NCI-H82 treated with DMSO at 0.1 percent for 48 hours (cell line): ENCODE measurements around the gene DAW1.
"Not testable (repeated sequence)": the region's sequence is repeated elsewhere in the genome, so short reads cannot be mapped to it uniquely, and the experiment has no call there.

Experiments used
- DNase-seq: peaks from one replicate; lab custom pipeline; 2025; ENCODE audit not compliant: unreplicated experiment; lab: John Stamatoyannopoulos, UW

The DAW1 gene

GRCh38 chr2:227908266-227909054 is 37.0 kb downstream of the DAW1 start:
- DNase-seq = no peak

GRCh38 chr2:227914362-227914761 is 42.9 kb downstream of the DAW1 start:
- DNase-seq = no peak

- no peak for DNase-seq
Observed at GRCh38 chr2:227921648-227922047, 50.2 kb downstream of the DAW1 start.

- no peak for DNase-seq
Observed at GRCh38 chr2:227932001-227932400, 60.6 kb downstream of the DAW1 start.

GRCh38 chr2:227932403-227932802 is 61.0 kb downstream of the DAW1 start:
- DNase-seq = no peak

GRCh38 chr2:227933884-227934283 is 62.5 kb downstream of the DAW1 start:
- DNase-seq = peak; percentile 15

- DNase-seq = not testable (repeated sequence)
Observed at GRCh38 chr2:227936249-227936648, 64.8 kb downstream of the DAW1 start.

- DNase-seq = peak; percentile 55
Observed at GRCh38 chr2:227939271-227940027, 68.0 kb downstream of the DAW1 start.

GRCh38 chr2:227942021-227942420 is 70.6 kb downstream of the DAW1 start:
- no peak for DNase-seq

- DNase-seq = no peak
Observed at GRCh38 chr2:227942965-227943364, 71.5 kb downstream of the DAW1 start.

- DNase-seq = no peak
Observed at GRCh38 chr2:227960317-227960716, 88.9 kb downstream of the DAW1 start.

GRCh38 chr2:227971619-227972230 is 100.3 kb downstream of the DAW1 start:
- no peak for DNase-seq

GRCh38 chr2:227973241-227973640 is 101.8 kb downstream of the DAW1 start:
- DNase-seq = no peak
